Fibroblast of lung (primary cell): ENCODE data around the gene CHN2. TPM values are rescaled to one million over a fixed set of nuclear protein-coding genes. Genes with fewer than 3 reads are reported as not detected.

Experiments
- DNase-seq, 2 donors: peaks; one replicate each; pipeline versions ENCODE4 v3.0.0 to v3.0.0-alpha.2; 2010; ENCODE audit warnings: low read depth in 2 of 2
- H2AFZ ChIP-seq: 2 replicates; pipeline ENCODE4 v1.5.1; 2012; ENCODE audit warnings: low read length, control low read depth, inconsistent platforms
- H3K27ac ChIP-seq: 2 replicates; pipeline ENCODE4 v1.5.1; 2011; ENCODE audit warnings: low read length, control low read depth; ENCODE audit not compliant: insufficient read depth
- H3K27me3 ChIP-seq: 2 replicates; pipeline ENCODE4 v1.5.1; 2011; ENCODE audit warnings: mild to moderate bottlenecking, low read length; ENCODE audit not compliant: control insufficient read depth, insufficient read depth
- H3K36me3 ChIP-seq: 2 replicates; pipeline ENCODE4 v1.5.1; 2011; ENCODE audit warnings: low read length; ENCODE audit not compliant: control insufficient read depth, insufficient read depth
- H3K4me1 ChIP-seq: 2 replicates; pipeline ENCODE4 v1.5.1; 2011; ENCODE audit warnings: low read length; ENCODE audit not compliant: control insufficient read depth, insufficient read depth; ENCODE audit errors: extremely low read depth
- H3K4me2 ChIP-seq: 2 replicates; pipeline ENCODE4 v1.5.1; 2011; ENCODE audit warnings: low read length, control low read depth; ENCODE audit not compliant: insufficient read depth; ENCODE audit errors: extremely low read depth
- H3K4me3 ChIP-seq, 4 experiments: fragments of 200-600 bp in 1 of 4; sonication (generic) in 1 of 4; replicated peaks in 1 of 4; 2 replicates each; pipeline ENCODE4 v1.5.1; 2011 to 2016; ENCODE audit warnings: low read length in 4 of 4, low read depth in 3 of 4, mild to moderate bottlenecking in 3 of 4, control low read depth in 2 of 4, inconsistent platforms in 1 of 4, mixed read lengths in 1 of 4; ENCODE audit not compliant: insufficient read depth in 1 of 4; ENCODE audit errors: control extremely low read depth in 1 of 4
- H3K79me2 ChIP-seq: 2 replicates; pipeline ENCODE4 v1.5.1; 2012; ENCODE audit warnings: mild to moderate bottlenecking, low read length, inconsistent platforms; ENCODE audit not compliant: control insufficient read depth, insufficient read depth
- H3K9ac ChIP-seq: 2 replicates; pipeline ENCODE4 v1.5.1; 2011; ENCODE audit warnings: mild to moderate bottlenecking, low read length, control low read depth; ENCODE audit not compliant: insufficient read depth
- H3K9me3 ChIP-seq: 2 replicates; pipeline ENCODE4 v1.5.1; 2012; ENCODE audit warnings: low read depth, low read length; ENCODE audit not compliant: control insufficient read depth, insufficient read depth
- H4K20me1 ChIP-seq: 2 replicates; pipeline ENCODE4 v1.5.1; 2011; ENCODE audit warnings: low read length; ENCODE audit not compliant: control insufficient read depth, insufficient read depth; ENCODE audit errors: extremely low read depth
- EZH2 ChIP-seq: IDR thresholded peaks from 2 replicates; pipeline ENCODE4 v1.5.1; 2012; ENCODE audit warnings: low read length, control low read depth, mild to moderate bottlenecking; ENCODE audit errors: missing control alignments
- polyA plus RNA-seq, 2 donors: library from polyadenylated mRNA; depleted of rRNA in 1 of 2; stranded (reverse) in 1 of 2; unstranded in 1 of 2; fragments of >200 nt; gene quantifications; 2 replicates each; pipeline ENCODE4 v1.2.1, GENCODE V29; 2011 to 2012; ENCODE audit warnings: missing spikeins in 1 of 2
- total RNA-seq: library from RNA; depleted of rRNA; stranded (reverse); fragments of >200 nt; gene quantifications from 2 replicates; pipeline ENCODE4 v1.2.1, GENCODE V29; 2014
- TF ChIP-seq, protein P1 (sequence below), 2 donors: IDR thresholded peaks in 1 of 2; conservative IDR thresholded peaks in 1 of 2; 1 replicate in 1 of 2; 2 replicates in 1 of 2; pipeline ENCODE4 v1.5.1; 2011 to 2012; ENCODE audit warnings: low read length in 2 of 2, control low read depth in 1 of 2, inconsistent platforms in 1 of 2, low read depth in 1 of 2, mild to moderate bottlenecking in 1 of 2

Gene CHN2
- total and polyA plus RNA-seq, 2 donors (not counting 1 experiment from before 2014, with no cell fraction given), result 0.33 to 0.53 TPM

DNA sequence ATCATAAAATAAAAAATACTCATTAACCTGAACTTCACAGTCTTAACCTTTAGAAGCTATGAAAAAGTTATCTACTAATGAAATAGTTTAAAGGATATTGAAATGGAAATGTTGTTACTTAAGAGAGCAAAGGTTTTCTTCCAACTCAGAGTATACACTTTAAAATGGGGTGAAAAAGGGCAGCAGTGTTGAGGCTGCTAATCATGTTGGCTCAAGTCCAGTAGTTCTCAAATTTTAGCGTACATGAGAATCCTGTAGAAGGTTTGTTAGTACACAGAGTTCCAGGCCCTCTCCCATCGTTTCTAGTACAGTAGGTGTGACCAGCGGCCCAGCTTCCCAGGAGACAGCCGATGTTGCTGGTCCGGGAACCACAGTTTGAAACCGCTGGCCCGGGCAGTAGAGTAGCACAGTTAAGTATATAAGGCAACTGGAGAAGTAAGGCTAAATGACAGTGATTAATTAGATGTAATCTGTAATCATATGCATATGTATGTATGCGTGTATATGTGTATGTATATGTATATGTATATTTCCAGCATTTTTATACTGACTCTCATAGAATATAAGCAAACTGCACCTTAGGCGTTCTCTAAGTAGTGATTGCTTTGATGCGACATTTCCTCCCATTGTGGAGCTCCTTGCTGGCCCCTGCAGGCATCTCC lies 221.8 kb downstream of the CHN2 start:
- DNase-seq, result no peak
- Histone ChIP-seq H3K36me3 (no peaks in the 10 kb centered on the region), H3K79me2 (no peaks in the 10 kb centered on the region), H4K20me1 (no peaks in the 10 kb centered on the region), H3K4me2 (no peak overlapping the region), H3K9ac (no peak overlapping the region), H3K27me3 (no peaks in the 10 kb centered on the region), H2AFZ (no peak overlapping the region), H3K4me3 (no peak overlapping the region), H3K9me3 (no peaks in the 10 kb centered on the region), H3K27ac (no peak overlapping the region), H3K4me1 (no peaks in the 10 kb centered on the region)
- TF ChIP-seq, protein P1, sequence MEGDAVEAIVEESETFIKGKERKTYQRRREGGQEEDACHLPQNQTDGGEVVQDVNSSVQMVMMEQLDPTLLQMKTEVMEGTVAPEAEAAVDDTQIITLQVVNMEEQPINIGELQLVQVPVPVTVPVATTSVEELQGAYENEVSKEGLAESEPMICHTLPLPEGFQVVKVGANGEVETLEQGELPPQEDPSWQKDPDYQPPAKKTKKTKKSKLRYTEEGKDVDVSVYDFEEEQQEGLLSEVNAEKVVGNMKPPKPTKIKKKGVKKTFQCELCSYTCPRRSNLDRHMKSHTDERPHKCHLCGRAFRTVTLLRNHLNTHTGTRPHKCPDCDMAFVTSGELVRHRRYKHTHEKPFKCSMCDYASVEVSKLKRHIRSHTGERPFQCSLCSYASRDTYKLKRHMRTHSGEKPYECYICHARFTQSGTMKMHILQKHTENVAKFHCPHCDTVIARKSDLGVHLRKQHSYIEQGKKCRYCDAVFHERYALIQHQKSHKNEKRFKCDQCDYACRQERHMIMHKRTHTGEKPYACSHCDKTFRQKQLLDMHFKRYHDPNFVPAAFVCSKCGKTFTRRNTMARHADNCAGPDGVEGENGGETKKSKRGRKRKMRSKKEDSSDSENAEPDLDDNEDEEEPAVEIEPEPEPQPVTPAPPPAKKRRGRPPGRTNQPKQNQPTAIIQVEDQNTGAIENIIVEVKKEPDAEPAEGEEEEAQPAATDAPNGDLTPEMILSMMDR (conservative IDR thresholded peaks at IDR 0.05 in 1 of 2, IDR thresholded peaks at IDR 0.05 in 1 of 2; ENCODE audit: low read depth in 1 of 2, low read length in 2 of 2), result no peak
- TF ChIP-seq EZH2, result no peak

DNA sequence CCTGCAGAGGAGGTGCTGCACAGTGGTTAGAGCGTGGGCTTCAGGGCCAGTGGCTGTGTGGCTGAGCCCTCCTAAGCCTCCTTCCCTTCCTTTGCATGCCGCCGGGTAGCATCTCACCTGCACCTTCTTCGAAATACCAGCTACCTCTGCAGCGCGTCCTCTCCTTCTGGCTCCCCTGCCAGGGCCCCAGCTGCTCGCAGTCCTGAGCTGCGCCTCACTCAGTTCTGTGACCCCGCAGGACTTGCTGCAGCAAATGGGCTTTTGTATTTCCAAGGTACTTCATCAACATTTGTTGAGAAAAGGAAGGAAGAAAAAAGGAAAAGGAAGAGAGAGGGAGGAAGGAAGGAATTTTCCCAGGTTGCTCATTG lies 222.3 kb downstream of the CHN2 start:
- Histone ChIP-seq H4K20me1 (no peaks in the 10 kb centered on the region), H3K27ac (no peak overlapping the region), H3K4me3 (no peak overlapping the region), H3K79me2 (no peaks in the 10 kb centered on the region), H2AFZ (no peak overlapping the region), H3K4me2 (no peak overlapping the region), H3K36me3 (no peaks in the 10 kb centered on the region), H3K9ac (no peak overlapping the region), H3K4me1 (no peaks in the 10 kb centered on the region), H3K27me3 (no peaks in the 10 kb centered on the region), H3K9me3 (no peaks in the 10 kb centered on the region)
- no peak for DNase-seq
- TF ChIP-seq EZH2, result no peak
- TF ChIP-seq, protein P1 (conservative IDR thresholded peaks at IDR 0.05 in 1 of 2, IDR thresholded peaks at IDR 0.05 in 1 of 2; ENCODE audit: low read depth in 1 of 2, low read length in 2 of 2), result no peak

DNA sequence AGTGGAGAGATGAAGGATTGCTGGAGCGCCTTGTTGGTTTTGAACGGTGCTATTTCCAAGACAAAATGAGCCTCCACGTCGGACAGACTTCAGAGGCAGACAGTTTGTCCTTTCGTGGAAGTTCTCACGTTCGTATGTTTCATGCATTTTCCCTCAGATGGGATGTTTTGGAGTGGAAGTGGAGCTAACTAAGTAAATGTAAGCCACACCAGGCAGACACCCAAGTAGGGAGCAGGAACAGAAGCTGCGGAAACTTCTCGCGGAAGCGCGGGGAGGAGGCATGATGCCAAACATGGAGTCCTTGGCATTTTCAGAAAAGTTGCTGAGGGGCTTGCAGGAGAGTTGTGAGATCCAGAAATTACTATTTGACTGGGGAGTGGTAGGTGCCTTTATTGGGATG lies 223.5 kb downstream of the CHN2 start:
- no peak overlapping the region for H3K9ac ChIP-seq
- H3K4me2 ChIP-seq, result no peak overlapping the region
- H3K36me3 ChIP-seq, result no peaks in the 10 kb centered on the region
- H2AFZ ChIP-seq, result no peak overlapping the region
- TF ChIP-seq EZH2, result no peak
- TF ChIP-seq, protein P1 (conservative IDR thresholded peaks at IDR 0.05 in 1 of 2, IDR thresholded peaks at IDR 0.05 in 1 of 2; ENCODE audit: low read depth in 1 of 2, low read length in 2 of 2), result no peak
- H4K20me1 ChIP-seq, result no peaks in the 10 kb centered on the region
- no peaks in the 10 kb centered on the region for H3K9me3 ChIP-seq
- H3K4me3 ChIP-seq, result no peak overlapping the region
- no peaks in the 10 kb centered on the region for H3K79me2 ChIP-seq
- H3K27me3 ChIP-seq, result no peaks in the 10 kb centered on the region
- H3K27ac ChIP-seq, result no peak overlapping the region
- DNase-seq, result no peak
- H3K4me1 ChIP-seq, result no peaks in the 10 kb centered on the region
